Islet of Langerhans (tissue), 1 donor: ENCODE data around the gene DCHS2.
"Not testable (repeated sequence)": the region's sequence is repeated elsewhere in the genome, so short reads cannot be mapped to it uniquely, and the experiment has no call there.

ENCODE experiments used
- FAIRE-seq: peaks from one replicate; lab custom pipeline; 2011; peaks lifted over from hg19 to GRCh38; lab: Jason Lieb, UNC

The DCHS2 gene

DNA sequence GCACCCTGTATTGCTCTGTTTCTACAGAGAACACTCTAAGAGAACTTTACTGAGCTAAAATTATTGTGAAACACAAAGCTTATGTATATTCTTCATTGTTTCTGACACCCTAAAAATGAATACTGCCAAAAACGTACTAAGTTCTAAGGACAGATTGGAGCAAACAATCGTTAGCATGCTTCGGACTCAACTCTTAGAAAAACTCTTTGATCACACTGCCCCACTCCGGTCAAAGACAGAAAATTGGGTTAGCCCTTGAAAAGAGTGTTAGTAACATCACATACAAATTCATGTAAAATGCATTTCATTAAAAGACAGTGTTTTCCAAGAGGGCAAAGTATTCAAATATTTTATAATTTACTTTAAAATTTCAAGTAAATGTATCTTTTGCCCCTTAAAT is 177.4 kb downstream of the DCHS2 start:
- no peak for FAIRE-seq

GRCh38 chr4:154313004-154313585 is 178.5 kb downstream of the DCHS2 start:
- no peak for FAIRE-seq

- no peak for FAIRE-seq
Measured at GRCh38 chr4:154312246-154312645, 179.4 kb downstream of the DCHS2 start.

DNA sequence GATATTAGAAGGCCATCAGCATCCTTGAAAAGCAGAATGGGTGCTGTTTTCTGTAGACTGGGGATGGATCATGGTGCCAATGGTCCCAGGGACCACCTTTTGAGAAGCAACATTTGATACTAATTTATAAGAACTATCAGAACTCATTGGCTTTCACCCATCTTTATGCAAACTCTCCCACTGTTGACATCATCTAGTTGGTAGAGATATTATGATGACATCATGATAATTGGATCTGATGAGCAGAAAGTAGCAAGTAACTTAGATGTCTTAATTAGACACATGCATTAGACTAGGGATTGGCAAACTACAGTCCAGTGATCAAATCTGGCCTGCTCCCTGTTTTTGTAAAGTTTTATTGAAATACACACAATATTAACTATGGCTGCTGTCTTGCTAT is 181.0 kb downstream of the DCHS2 start:
- no peak for FAIRE-seq

- FAIRE-seq = no peak
Measured at GRCh38 chr4:154308207-154308606, 183.4 kb downstream of the DCHS2 start.

DNA sequence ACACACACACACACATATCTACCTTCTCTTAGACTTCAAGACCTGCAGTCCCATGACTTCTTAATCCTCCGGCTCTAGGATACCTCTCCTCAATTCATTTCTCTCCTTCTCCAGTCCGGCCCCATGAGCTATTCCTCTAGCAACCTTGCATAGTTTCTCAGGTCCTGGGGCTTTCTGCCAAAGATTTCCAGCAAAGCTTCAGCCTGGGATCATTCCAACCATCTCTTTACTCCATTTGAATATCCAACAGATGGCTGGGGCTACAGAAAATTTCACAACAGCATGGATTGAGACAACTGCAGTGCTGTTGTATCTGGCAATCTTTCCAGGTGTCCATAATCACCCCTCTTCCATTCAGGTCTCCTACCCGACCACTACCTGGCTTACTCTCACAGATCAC is 184.1 kb downstream of the DCHS2 start:
- FAIRE-seq = no peak

GRCh38 chr4:154305616-154306015 is 186.0 kb downstream of the DCHS2 start:
- FAIRE-seq = no peak

- FAIRE-seq = no peak
Measured at GRCh38 chr4:154304679-154305078, 186.9 kb downstream of the DCHS2 start.

DNA sequence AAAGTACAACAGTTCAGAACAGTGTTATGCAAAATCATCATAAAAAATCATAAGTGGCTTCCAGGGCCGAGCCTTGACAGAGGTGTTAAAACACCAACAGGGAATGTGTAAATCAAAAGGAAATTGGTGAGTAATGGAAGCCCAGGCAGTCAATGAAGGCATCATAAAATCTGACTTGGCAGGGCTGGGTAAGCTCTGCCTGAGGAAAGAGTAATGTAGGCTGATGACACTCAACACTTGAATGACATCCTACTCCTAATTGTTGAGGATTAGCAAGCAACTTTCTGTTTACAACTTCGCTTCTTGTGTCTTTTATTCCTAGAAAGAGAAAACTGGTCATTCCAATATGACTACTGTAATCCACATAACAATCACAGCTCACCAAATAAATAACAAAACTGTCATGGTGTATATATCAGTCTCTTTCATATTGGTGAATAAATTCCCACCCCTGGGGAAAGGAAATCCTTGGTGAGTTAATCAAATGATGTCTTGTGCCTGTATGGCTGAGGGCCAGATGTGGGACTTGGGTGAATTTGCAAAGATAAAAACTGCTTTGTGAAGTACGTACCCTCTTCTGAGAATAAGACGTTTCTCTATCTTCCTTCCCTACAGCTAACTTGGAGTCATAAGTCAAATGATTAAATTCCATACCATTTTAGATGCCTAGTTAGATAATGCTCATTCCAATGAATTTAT is 196.8 kb downstream of the DCHS2 start:
- no peak for FAIRE-seq

DNA sequence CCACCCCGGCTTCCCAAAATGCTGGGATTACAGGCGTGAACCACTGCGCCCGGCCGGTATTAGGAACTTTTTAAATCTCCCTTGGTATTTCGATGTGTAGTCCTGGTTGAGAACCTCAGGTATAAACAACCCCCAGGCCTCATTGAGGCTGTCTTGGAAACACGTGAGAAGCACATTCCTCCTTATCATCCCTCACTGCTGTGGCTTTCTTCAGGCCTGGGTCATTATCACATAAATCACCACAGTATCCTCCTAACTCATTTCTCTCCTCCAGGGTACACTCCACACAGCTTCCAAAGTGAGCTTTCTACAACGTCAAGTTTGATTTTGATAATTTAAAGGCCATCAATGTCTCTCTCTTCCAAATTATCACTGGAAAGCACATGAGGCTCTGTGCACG is 198.2 kb downstream of the DCHS2 start:
- FAIRE-seq = no peak

- no peak for FAIRE-seq
Measured at GRCh38 chr4:154292589-154292988, 199.0 kb downstream of the DCHS2 start.

DNA sequence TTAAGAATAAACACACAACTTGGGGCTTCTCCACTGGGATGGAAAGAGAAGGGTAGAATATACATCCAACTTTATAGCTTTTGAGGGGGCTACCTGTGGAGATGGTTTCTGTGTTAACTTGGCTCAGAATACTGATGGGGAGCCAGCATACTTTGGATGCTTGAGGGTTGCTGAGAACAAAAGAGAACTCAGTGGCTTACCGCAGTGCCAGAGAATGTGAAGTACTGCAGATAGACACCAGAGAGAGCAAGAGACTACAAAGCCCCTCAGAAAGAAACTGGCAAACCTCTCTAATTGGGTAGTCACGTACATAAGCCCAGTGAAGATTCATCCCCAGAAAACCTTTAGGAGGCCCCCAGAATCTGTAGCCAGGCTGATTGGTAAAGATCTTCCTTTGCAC is 214.4 kb downstream of the DCHS2 start:
- no peak for FAIRE-seq

DNA sequence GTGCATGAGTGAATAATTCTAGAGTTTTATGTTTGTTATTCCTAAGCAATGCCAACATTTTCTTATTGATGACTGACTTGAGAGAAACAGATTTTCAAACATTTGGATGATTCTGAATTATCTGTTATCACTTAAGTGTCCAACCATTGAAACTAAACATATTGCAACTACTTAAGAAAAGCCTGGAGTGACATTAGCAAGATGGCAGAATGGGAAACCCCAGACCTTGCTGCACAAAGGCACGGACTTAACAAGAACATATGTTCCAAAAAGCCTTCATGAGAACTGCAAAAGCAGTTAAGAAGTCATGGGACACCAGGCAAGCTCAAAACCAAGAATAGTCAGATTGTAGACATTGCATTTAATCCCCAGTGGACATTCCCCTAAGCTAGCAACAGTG is 215.1 kb downstream of the DCHS2 start:
- no peak for FAIRE-seq

GRCh38 chr4:154254999-154255398 is 236.6 kb downstream of the DCHS2 start:
- FAIRE-seq = no peak

GRCh38 chr4:154234576-154234975 is 257.0 kb downstream of the DCHS2 start:
- FAIRE-seq = no peak

DNA sequence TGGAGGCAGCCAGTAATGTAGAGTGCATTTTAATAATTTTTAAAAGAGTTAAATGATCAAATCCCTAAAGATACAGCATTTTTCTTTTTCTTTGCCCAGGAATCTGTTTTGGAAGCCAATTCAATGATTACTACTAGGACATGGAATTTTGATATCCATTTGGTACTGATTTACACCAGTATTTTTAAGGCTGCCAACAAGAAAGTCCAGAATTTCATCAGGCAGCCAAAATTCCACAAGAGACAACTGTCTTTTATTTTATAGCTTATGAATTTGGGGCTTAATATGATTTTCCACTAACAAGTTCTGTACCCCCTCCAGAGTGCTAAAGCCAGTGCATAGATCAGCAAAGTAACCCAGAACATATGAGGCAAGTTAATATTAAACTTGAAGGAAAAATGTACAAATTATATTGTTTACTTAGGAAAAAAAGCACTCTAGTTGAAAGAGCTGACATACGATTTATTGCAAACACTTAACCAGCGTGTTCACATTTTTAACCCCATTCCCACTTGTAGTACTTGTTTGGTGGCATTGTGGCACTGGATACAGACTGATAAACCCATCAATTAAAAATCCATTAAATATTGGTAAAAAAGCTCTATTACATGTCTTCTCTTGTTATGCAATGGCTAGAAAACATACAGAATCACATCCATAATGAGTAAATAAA is 259.7 kb downstream of the DCHS2 start:
- FAIRE-seq = no peak

DNA sequence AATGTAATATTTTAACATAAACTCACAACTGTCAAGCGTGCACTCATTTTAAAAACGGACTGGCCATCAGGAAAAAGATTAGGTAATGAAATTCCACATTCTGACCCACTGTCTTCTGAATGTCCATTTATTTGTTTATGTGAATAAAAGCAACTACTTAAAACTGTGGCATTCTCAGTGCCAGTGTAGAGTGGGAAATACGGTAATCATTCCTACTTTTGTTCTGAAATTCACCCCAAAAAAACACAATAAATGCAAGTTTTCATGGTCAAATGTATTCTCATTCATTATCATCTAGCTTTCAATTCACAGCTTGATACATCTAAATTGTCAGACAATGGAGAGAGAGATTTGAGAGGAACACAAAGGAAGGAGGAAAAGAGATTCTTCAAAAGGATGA is 260.9 kb downstream of the DCHS2 start:
- no peak for FAIRE-seq

GRCh38 chr4:154230091-154230490 is 261.5 kb downstream of the DCHS2 start:
- FAIRE-seq = no peak

GRCh38 chr4:154222875-154223274 is 268.7 kb downstream of the DCHS2 start:
- no peak for FAIRE-seq

DNA sequence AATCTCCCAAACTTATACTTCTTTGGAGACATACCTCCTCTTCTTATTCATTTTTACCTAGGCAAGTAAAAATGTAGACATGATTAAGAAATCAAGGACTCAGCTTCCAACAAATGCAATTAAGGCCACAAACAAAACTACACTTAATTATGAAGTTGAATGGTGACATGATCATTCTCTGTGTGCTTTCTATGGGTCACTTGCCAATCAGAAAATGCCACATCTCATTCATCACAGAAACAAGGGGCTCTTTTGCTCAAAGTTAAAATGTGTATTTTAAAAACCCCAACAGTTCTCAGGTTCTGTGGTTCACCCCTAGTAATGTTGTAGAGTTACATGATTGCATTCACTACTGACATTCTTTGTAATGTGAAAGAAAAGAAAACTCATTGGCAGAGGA is 273.5 kb downstream of the DCHS2 start:
- no peak for FAIRE-seq

GRCh38 chr4:154217384-154217783 is 274.2 kb downstream of the DCHS2 start:
- not testable (repeated sequence) for FAIRE-seq

DNA sequence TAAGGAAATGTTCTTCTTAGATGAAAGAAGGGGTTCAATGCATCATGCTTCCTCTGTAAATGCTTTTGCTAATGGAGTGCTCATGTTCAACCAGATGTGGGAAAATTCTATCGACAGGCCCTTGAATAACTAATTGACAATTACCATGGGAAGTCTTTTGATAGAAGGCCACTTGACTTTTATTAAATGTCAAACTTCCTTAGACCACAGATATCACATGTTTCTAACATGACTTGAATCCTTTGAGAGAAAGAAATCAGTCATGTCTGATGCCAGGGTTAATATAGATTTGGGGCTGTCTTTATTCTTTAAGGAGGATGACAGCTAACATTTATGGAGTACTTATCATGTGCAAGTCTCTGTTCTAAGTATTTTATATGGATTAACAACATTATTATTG is 280.1 kb downstream of the DCHS2 start:
- no peak for FAIRE-seq

DNA sequence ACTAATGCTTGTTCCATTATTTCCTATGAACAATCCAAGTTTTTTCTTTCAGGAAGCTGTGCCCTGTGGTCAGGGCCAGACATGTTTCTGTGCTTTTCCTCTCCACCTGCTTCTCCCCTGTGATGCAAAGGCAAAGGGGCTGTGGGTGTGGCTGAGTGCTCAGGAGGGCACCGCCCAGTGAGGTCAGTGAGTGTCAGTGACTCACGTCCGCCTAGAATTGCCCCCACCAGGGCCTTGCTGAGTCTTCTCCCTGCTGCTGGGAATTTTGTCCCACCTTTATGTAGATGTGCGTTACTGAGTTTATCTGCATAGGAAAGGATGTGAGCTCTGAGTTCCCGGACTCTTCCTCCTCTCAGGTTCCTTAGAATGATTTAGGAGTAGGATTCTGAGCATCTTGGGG is 283.2 kb downstream of the DCHS2 start:
- FAIRE-seq = no peak

DNA sequence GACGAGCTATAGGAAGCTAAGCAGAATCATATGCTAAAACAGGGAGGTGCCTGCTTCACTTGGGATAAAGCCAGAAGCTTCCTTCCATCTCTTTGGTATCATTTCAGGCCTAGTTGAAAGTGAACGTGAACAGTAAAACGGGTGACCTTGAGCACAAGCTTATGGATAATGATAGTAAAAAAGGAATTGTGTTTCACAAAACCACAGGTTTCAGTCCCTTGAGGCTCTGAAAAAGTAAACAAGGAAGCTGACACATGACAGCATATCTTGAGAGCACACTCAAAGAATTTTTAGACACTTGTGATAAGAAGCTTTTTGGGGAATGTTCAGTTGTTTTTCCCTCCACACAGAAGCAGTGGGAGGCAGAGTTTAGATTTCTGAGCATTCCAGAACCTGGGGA is 286.1 kb downstream of the DCHS2 start:
- FAIRE-seq = no peak
